ENCODE measurements around the gene IL6R. TPM values are rescaled to one million over a fixed set of nuclear protein-coding genes. Genes with fewer than 3 reads are reported as not detected.
"Not testable (repeated sequence)": the region's sequence is repeated elsewhere in the genome, so short reads cannot be mapped to it uniquely, and the experiment has no call there.

Gene IL6R
- total RNA-seq, 1 donor from 2014 or later = 9.7 TPM

DNA sequence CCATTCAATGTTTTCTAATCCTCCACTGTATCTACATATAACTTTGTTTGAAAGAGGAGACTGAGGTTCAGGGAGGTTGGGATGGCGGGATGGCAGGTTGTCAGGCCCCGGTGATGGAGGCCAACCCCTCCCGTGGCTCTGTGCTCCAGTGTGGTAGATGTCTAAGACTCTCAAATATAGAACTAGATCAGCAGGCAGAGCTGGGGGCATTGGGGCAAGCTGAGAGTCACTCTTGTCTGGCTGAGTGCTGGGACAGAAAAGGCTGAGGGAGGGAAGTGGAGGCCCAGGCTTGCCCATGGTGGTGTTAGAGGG, 1.7 kb downstream of the IL6R start:
- DNase-seq (ENCODE audit: low read depth in 2 of 2) = no peak

DNA sequence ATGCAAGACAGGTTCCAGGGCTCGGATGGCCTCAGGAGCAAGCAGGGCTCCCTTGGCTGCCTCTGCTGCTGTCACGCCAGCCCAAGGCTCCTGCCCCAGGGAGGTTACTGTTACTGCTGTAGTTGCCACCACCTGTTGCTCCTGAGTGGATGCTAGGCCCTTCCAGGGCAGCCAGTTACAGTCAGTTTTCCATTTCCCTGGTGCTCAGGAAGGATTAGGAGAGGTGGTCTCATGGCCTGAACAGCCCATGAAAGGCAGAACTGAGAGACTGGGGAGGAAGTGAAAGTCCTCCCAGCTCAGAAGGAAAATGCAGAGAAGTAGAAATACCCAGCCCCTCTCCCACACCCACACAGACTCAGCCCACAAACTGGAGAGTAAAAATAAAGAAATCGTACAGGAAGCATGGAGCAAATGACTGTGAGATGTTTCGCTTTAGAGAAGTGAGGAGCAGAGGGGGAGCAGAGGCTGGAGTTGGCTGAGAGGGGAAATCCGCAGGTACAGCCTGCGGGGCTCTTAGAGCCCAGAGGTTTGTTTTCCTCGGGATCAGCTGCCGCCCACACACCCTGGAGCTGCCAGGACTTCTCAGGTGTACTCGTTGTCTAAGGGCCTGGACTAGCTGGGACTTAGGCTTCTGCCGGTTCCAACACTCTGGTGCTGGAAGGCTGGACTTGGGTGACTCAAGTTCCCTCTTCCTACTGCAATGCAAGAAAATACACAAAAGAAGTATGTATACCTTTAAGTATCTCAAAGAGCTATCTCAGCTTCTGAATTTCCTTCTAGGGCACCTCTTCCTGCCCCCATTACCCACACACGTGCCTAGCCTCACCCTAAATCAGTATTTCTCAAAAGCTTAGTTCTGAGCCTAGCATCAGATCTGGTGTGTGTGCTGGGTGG, 2.3 kb downstream of the IL6R start:
- DNase-seq (ENCODE audit: low read depth in 2 of 2) = no peak

DNA sequence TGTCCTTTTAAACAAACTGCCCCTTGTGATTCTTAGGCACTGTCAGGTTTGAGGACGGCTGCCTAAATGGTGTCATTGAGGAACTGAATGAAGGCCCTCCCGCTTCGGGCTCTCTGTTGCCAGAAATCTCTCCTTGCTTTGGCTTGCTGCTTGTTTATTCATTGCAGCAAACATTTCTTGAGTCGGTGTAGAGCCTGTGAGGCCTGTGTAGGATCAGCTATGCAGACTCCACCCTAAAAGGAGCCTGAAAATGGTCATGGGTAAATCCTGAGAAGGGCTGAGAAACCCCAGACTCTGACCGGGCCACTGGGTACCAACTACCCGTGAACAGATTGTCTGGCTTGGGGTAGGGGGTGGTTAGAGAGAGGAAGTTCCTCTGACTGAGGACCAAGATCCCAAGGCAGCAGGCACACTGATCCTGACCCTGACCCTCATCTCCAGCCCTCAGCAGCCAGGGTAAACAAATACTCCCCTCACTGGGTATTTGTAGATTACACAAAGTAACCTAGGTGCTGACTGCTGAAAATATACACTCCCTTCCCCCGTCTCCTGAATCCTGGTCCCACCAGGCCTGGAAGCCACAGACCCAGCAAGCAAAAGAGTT, 3.1 kb downstream of the IL6R start:
- DNase-seq (ENCODE audit: low read depth in 2 of 2) = no peak

DNA sequence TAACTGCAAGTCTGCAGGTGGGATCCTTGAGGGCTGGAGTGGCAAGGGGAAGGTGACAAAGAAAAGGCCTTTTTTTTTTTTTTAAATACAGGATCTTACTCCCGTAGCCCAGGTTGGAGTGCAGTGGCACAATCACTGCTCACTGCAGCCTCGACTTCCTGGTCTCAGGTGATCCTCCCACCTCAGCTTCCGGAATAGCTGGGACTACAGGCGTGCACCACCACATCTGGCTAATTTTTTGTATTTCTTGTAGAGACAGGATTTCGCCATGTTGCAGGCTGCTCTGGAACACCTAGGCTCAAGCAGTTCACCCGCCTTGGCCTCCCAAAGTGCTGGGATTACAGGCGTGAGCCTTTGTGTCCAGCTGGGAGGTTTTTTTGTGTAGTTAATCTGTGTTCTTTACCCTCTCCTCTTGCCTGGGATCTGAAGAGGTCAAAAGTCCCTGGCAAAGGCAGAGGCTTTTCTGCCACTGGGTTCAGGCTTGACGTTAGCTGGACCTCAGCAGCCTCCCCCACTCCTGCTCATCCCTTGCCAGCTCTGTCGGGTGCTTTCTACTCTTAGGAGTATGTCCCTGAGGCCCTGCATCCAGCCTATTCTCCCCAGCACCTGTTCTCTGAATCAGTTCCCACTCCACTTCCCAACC, 5.2 kb downstream of the IL6R start:
- no peak for DNase-seq (ENCODE audit: low read depth in 2 of 2)

DNA sequence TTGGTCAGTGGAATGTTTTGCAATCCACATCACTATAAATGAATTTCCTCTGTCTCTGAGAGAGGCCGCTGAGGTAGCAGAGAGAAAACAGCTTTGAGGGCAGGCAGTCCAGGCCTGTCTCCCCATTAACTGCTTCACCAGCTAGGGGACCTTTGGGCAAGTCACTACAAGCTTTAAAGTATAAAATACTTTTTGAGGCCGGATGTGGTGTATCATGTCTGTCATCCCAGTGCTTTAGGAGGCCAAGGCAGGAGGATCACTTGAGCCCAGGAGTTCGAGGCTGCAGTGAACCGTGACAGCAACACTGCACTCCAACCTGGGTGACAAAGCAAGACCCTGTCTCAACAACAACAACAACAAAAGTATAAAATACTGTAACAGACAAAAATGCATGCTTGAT, 6.4 kb downstream of the IL6R start:
- DNase-seq (ENCODE audit: low read depth in 2 of 2) = no peak

DNA sequence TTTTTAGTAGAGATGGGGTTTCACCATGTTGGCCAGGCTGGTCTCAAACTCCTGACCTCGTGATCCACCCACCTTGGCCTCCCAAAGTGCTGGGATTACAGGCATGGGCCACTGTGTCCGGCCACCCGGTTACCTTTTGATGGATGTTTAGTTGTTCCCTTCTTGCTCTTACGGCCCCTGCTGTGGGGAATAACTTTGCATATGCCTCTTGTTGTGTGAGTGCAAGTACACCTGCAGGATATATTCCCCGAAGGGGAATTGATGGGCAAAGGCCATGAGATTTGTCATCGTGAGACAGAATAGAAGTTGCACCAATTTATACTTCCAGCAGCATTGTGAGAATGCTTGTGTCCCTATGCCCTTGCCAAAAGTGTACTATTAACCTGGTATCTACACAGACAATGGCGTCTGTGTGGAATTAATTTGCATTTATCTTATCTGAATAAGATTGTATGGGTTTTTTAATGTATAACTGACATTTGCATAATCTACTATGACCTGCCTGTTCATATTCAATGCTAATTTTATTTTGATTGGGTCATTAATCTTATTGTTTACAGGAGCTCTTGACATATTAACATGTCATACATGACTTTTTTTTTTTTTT, 8.1 kb downstream of the IL6R start:
- DNase-seq (ENCODE audit: low read depth in 2 of 2) = no peak

- no peak for DNase-seq (ENCODE audit: low read depth in 2 of 2)
Observed at GRCh38 chr1:154414606-154415005, 9.5 kb downstream of the IL6R start.

- no peak for DNase-seq (ENCODE audit: low read depth in 2 of 2)
Observed at GRCh38 chr1:154416471-154417337, 11.6 kb downstream of the IL6R start.

DNA sequence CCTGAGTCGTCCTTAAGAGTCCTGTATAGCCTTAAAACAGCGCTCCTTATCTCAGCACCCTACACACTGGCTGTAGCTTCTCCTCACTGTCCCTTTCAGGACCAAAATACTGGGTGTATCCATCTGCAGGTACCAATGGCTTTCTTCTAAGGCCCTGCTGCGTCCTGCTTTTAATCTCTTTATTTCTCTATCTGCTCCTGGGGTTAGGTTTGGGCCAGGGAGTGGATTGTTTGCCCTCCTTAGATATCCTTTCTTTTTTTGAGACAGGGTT, 12.1 kb downstream of the IL6R start:
- DNase-seq (ENCODE audit: low read depth in 2 of 2) = no peak

DNA sequence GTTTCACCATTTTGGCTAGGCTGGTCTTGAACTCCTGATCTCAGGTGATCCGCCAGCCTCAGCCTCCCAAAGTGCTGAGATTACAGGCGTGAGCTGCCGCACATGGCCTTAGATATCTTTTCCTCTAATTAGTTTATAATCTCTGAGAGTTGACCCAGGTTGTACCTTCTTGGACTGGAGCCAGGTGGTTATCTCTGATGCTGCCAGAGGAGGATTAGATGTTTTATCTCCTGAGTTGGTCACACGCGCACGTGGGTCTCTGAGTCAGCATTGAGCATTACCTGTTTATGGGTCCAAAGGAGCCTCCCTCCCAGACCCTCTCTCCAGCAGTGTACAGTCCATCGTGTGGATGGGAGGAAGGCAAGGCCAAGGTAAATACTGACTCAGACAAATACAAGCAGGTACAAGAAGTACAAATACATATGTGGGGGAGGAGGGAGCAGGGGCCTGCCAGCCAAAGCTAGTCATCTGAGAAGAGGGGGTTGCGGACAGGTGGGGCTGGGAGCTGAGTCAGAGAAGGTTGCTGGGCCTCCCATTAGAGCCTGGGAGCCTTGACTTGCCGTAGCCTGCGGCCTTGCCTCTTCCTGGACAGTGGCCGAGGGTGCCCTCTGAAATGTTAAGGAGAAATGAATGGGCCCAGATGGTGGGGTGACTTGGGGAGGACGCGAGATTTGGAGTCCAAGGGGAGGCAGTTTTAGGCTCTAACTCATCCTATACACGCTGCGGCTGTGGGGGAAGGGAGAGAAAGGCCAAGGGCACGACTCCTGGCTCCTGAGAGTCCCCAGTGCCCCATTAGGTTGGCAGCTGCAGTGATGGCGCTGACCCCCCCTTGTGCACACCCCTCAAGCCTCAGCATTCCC, 13.1 kb downstream of the IL6R start:
- DNase-seq (ENCODE audit: low read depth in 2 of 2) = peak in 1 of 2 donors; percentile 51

DNA sequence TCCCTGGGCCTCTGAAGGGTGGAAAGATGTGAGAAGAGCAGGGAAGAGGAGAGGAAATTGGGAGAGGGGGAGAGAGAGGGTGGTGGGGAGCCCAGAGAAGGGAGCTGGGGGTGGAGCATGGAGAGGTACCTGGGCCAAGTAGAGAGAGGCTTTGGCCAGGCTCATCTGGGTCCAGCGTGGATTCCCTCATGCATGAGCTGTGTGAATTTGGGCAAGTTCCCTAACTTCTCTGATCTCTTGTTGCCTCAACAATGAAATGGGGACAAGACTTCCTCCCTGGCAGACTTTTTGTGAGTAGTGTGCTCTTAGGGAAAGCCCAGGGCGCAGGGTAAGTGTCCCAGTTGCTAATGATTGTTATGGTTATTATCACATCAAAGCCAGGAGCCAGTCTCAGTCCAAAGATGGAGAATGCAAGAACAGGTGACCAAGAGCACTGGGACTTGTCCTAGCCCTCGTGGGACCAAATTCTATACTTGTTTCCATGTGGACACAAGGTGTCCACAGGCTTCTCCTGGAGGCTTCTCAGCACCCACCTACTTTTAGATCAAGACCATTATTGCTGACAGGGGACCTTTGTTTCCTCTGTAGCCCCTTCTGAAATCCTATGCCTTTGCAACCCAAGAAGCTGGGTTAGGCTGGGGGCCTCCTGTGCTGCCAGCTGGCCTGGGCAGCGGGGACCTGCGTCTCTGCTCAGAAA, 13.9 kb downstream of the IL6R start:
- DNase-seq (ENCODE audit: low read depth in 2 of 2) = no peak

- peak; percentile 95 to 97 for DNase-seq (ENCODE audit: low read depth in 2 of 2)
Observed at GRCh38 chr1:154419620-154420571, 14.8 kb downstream of the IL6R start.

DNA sequence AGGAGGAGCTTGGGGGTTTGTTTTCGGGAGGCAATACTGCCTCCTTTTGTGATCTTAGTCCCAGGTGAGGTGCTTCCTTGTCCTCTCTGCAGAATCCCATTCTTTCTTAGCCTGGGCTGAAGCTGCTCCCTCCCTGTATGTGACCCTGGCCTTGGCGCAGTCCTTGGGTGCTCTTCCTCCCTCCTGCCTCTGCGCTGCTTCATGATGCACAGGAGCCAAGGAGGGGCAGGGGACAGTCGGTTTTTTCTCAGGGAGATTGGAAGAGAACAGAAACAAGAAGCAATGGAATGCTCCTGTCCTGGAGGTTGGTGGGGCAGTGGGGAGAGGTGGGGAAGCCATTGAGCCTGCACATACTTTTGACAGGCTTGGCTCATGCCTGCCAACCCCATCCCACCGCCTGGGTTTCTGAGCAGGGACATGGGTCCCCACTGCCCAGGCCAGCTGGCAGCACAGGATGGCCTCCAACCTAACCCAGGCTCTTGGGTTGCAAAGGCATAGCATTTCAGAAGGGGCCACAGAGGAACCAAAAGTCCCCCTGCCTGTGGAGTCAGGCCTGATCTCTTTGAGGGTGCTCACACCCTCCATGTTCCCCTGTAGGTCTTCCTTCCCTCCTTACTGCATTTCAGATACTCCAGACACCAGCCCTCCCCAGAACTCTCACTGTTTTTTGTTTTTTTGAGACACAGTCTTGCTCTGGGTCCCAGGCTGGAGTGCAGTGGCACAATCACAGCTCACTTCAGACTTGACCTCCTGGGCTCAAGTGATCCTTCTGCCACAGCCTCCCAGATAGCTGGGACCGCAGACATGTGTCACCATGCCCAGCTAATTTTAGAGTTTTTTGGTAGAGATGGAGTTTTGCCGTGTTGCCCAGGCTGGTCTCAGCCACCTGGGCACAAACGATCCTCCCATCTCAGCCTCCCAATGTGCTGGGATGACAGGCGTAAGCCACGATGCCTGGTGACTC, 16.1 kb downstream of the IL6R start:
- DNase-seq (ENCODE audit: low read depth in 2 of 2) = no peak

- not testable (repeated sequence) for DNase-seq (ENCODE audit: low read depth in 2 of 2)
Observed at GRCh38 chr1:154422049-154422448, 16.9 kb downstream of the IL6R start.

DNA sequence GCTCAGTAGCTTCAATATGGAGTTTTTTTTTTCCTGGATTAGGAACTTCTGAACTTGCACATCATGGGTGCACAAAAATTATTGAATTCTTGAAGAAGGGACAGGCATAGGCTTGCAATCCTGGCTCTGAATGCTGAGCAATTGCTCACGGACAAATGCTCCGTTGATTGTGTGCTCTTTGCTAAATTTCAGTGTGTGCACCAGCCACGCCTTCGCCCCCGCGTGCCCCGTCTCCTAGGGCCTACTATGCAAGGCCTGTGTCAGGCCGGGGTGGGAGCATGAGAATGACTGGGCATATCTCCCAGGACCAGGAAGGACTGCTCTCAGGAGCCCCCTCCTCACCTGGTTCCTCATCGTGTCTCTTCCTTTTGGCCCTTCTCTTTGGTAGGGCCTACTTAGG, 17.4 kb downstream of the IL6R start:
- no peak for DNase-seq (ENCODE audit: low read depth in 2 of 2)

GRCh38 chr1:154423304-154423987, 18.3 kb downstream of the IL6R start:
- peak; percentile 65 to 83 for DNase-seq (ENCODE audit: low read depth in 2 of 2)

DNA sequence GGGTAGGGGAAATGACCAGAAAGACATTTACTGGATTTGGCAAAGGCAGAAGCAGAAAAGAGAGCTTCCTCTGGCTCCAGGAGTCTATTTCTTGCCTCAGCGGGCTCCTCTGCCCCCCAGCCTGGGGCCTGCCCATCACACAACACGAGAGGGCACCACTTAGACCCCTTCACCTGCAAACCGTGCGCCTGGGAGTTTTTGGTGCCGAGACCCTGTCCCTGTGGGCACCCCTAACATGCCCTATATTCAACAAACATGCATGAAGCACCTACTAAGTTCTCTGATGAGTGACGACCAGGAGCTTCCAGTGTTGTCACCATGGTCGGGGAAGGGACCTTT, 18.8 kb downstream of the IL6R start:
- no peak for DNase-seq (ENCODE audit: low read depth in 2 of 2)

All from lung microvascular endothelial cell (primary cell).